IMR-90 (cell line): ENCODE results near the gene OSBPL3. TPM values are rescaled to one million over a fixed set of nuclear protein-coding genes. Genes with fewer than 3 reads are reported as not detected.

Source experiments
- ATAC-seq: fragments of 200-7000 bp; cut with Tn5 transposase; 2 replicates; pipeline ENCODE4 v1.9.1; 2020; ENCODE audit warnings: low read depth, mild to moderate bottlenecking, moderate library complexity
- BruUV-seq: library from RNA; stranded (reverse); fragments of 400-500 nt; replicated peaks from 2 replicates; lab custom pipeline; 2021; lab: Mats Ljungman, UMichigan
- CTCF ChIA-PET: fragments of 300-600 bp; formaldehyde crosslinking; extraction: SDS; loops from one replicate; lab custom pipeline; 2021; ENCODE audit warnings: antibody characterized with exemption; lab: Yijun Ruan, JAX
- POLR2A ChIA-PET: fragments of 300-600 bp; sonication (Branson Sonifier 250); formaldehyde crosslinking; loops from one replicate; lab custom pipeline; 2022; ENCODE audit warnings: antibody characterized with exemption; ENCODE audit not compliant: unreplicated experiment; lab: Charles Lee
- DNase-seq: peaks from one replicate; pipeline ENCODE4 v3.0.0; 2013
- H2AFZ ChIP-seq: replicated peaks from 2 replicates; pipeline ENCODE3; 2013; ENCODE audit warnings: low read length, mild to moderate bottlenecking; ENCODE audit not compliant: poor library complexity
- H2AK5ac ChIP-seq: 2 replicates; pipeline ENCODE4 v1.6.1; 2013; ENCODE audit warnings: low read depth, low read length, inconsistent platforms
- H2AK9ac ChIP-seq: replicated peaks from 2 replicates; pipeline ENCODE3; 2013; ENCODE audit warnings: mild to moderate bottlenecking, low read depth, low read length, moderate library complexity; ENCODE audit not compliant: poor library complexity
- H2BK120ac ChIP-seq: 2 replicates; pipeline ENCODE4 v1.6.1; 2013; ENCODE audit warnings: low read depth, low read length, inconsistent platforms
- H2BK15ac ChIP-seq: 3 replicates; pipeline ENCODE4 v1.6.1; 2013; ENCODE audit warnings: low read depth, low read length, inconsistent platforms
- H2BK20ac ChIP-seq: 2 replicates; pipeline ENCODE4 v1.6.1; 2013; ENCODE audit warnings: low read depth, mild to moderate bottlenecking, inconsistent platforms, low read length, moderate library complexity
- H2BK5ac ChIP-seq: 2 replicates; pipeline ENCODE4 v1.6.1; 2013; ENCODE audit warnings: mild to moderate bottlenecking, low read depth, low read length, inconsistent platforms; ENCODE audit not compliant: poor library complexity, severe bottlenecking
- H3K14ac ChIP-seq: replicated peaks from 2 replicates; pipeline ENCODE4 v1.6.1; 2013; ENCODE audit warnings: low read depth, low read length, inconsistent platforms
- H3K18ac ChIP-seq: 2 replicates; pipeline ENCODE4 v1.6.1; 2013; ENCODE audit warnings: low read depth, low read length, control low read depth
- H3K23ac ChIP-seq: 2 replicates; pipeline ENCODE4 v1.6.1; 2013; ENCODE audit warnings: low read depth, low read length, inconsistent platforms
- H3K27ac ChIP-seq: 2 replicates; pipeline ENCODE4 v1.5.1; 2013; ENCODE audit warnings: mild to moderate bottlenecking, control low read depth, low read length; ENCODE audit not compliant: insufficient read depth
- H3K27me3 ChIP-seq: 2 replicates; pipeline ENCODE4 v1.6.1; 2013; ENCODE audit warnings: low read length; ENCODE audit not compliant: control insufficient read depth, insufficient read depth
- H3K36me3 ChIP-seq: 2 replicates; pipeline ENCODE4 v1.6.1; 2013; ENCODE audit warnings: low read length, mixed read lengths; ENCODE audit not compliant: control insufficient read depth, insufficient read depth
- H3K4ac ChIP-seq: 2 replicates; pipeline ENCODE4 v1.6.1; 2013; ENCODE audit warnings: low read depth, low read length, inconsistent platforms
- H3K4me1 ChIP-seq: 2 replicates; pipeline ENCODE4 v1.6.1; 2013; ENCODE audit warnings: low read length, mixed read lengths; ENCODE audit not compliant: control insufficient read depth, insufficient read depth
- H3K4me2 ChIP-seq: 2 replicates; pipeline ENCODE4 v1.6.1; 2013; ENCODE audit warnings: low read depth, mild to moderate bottlenecking, control low read depth, low read length, moderate library complexity
- H3K4me3 ChIP-seq: 2 replicates; pipeline ENCODE4 v1.5.1; 2013; ENCODE audit warnings: low read depth, mild to moderate bottlenecking, control low read depth, low read length, moderate library complexity; ENCODE audit not compliant: insufficient read depth
- H3K56ac ChIP-seq: 2 replicates; pipeline ENCODE4 v1.6.1; 2013; ENCODE audit warnings: low read length, inconsistent platforms; ENCODE audit not compliant: insufficient read depth; ENCODE audit errors: extremely low read depth
- H3K79me1 ChIP-seq, 2 experiments: 2 replicates each; pipeline ENCODE4 v1.6.1; 2013; ENCODE audit warnings: low read length in 2 of 2, inconsistent platforms in 1 of 2, low read depth in 1 of 2
- H3K9ac ChIP-seq: 2 replicates; pipeline ENCODE4 v1.6.1; 2013; ENCODE audit warnings: low read depth, low read length, control low read depth
- H3K9me1 ChIP-seq: 2 replicates; pipeline ENCODE4 v1.6.1; 2013; ENCODE audit warnings: low read length, inconsistent platforms; ENCODE audit not compliant: insufficient read depth
- H3K9me3 ChIP-seq: 2 replicates; pipeline ENCODE4 v1.6.1; 2013; ENCODE audit warnings: low read length; ENCODE audit not compliant: control insufficient read depth, insufficient read depth
- H4K20me1 ChIP-seq: 2 replicates; pipeline ENCODE4 v1.6.1; 2013; ENCODE audit warnings: low read length, inconsistent platforms; ENCODE audit not compliant: insufficient read depth
- H4K5ac ChIP-seq: 2 replicates; pipeline ENCODE4 v1.6.1; 2013; ENCODE audit warnings: mild to moderate bottlenecking, low read depth, low read length, control low read depth
- H4K8ac ChIP-seq, 2 experiments: 2 replicates each; pipeline ENCODE4 v1.6.1; 2013; ENCODE audit warnings: low read depth in 2 of 2, low read length in 2 of 2, control low read depth in 1 of 2, inconsistent platforms in 1 of 2
- H4K91ac ChIP-seq: 2 replicates; pipeline ENCODE4 v1.6.1; 2013; ENCODE audit warnings: low read depth, low read length, inconsistent platforms; ENCODE audit not compliant: insufficient read depth
- CHD1 ChIP-seq: IDR thresholded peaks from 2 replicates; pipeline ENCODE4 v1.6.1; 2012; ENCODE audit warnings: low read depth, low read length, improper control_type of control experiment
- MAFK ChIP-seq: IDR thresholded peaks from 2 replicates; pipeline ENCODE4 v1.6.1; 2012; ENCODE audit warnings: low read depth, low read length, improper control_type of control experiment
- NFE2L2 ChIP-seq: fragments of 150-350 bp; IDR thresholded peaks from 2 replicates; pipeline ENCODE4 v1.6.1; 2016; ENCODE audit warnings: low read depth, mild to moderate bottlenecking, low read length
- POLR2A ChIP-seq: IDR thresholded peaks from 2 replicates; pipeline ENCODE4 v1.6.1; 2012; ENCODE audit warnings: mild to moderate bottlenecking, low read depth, low read length
- RAD21 ChIP-seq: IDR thresholded peaks from 2 replicates; pipeline ENCODE4 v1.6.1; 2012; ENCODE audit warnings: low read length, improper control_type of control experiment
- RCOR1 ChIP-seq: IDR thresholded peaks from 2 replicates; pipeline ENCODE4 v1.6.1; 2012; ENCODE audit warnings: mild to moderate bottlenecking, low read length, improper control_type of control experiment; ENCODE audit not compliant: insufficient replicate concordance
- RFX5 ChIP-seq: IDR thresholded peaks from 2 replicates; pipeline ENCODE4 v1.8.0; 2012; ENCODE audit warnings: low read depth, mild to moderate bottlenecking, low read length, moderate library complexity
- SMC3 ChIP-seq: fragments of 150-350 bp; IDR thresholded peaks from 2 replicates; pipeline ENCODE4 v1.6.1; 2016; ENCODE audit warnings: low read depth, mild to moderate bottlenecking, antibody characterized with exemption, low read length, moderate library complexity
- WGBS, 2 experiments: methylation state at CpG; one replicate each; pipeline versions ENCODE4 v1.1.5 to v1.1.7; 2013; ENCODE audit warnings: missing lambda C conversion rate in 2 of 2; ENCODE audit not compliant: insufficient read length in 1 of 2; ENCODE audit errors: extremely low coverage in 2 of 2; 5-methylcytosine and 5-hydroxymethylcytosine counted together
- dilution Hi-C: fragments of 300-500 bp; cut with HindIII; formaldehyde crosslinking; loops from one replicate; pipeline ENCODE4 v1.14.3; 2018; ENCODE audit warnings: low sequenced_read_pairs; ENCODE audit not compliant: unreplicated experiment
- in situ Hi-C: fragments of 300-500 bp; cut with MboI; formaldehyde crosslinking; loops from 3 replicates; pipeline ENCODE4 v1.14.3; 2019; ENCODE audit warnings: low sequenced_read_pairs, inconsistent platforms, mixed read lengths
- intact Hi-C: fragments of 100-400 bp; cut with micrococcal nuclease; formaldehyde crosslinking; loops from 2 replicates; pipeline ENCODE4 v1.10.0; 2022
- polyA plus RNA-seq, 3 experiments: library from polyadenylated mRNA; depleted of rRNA; stranded (reverse); fragments of >200 nt; gene quantifications; 2 replicates each; pipeline ENCODE4 v1.2.3, GENCODE V29; 2012; ENCODE audit warnings: low replicate concordance in 1 of 3
- total RNA-seq: library from RNA; depleted of rRNA; stranded (reverse); fragments of >200 nt; gene quantifications from 2 replicates; pipeline ENCODE4 v1.2.3, GENCODE V29; 2012
- TF ChIP-seq, protein P1 (sequence below): fragments of 150-350 bp; IDR thresholded peaks from 2 replicates; pipeline ENCODE4 v1.6.1; 2016; ENCODE audit warnings: low read depth, mild to moderate bottlenecking, low read length, moderate library complexity, borderline replicate concordance
- TF ChIP-seq, protein P2 (sequence below): fragments of 150-350 bp; IDR thresholded peaks from 2 replicates; pipeline ENCODE4 v1.6.1; 2017; ENCODE audit warnings: mild to moderate bottlenecking, antibody characterized with exemption, low read length, low read depth

The OSBPL3 gene
- total and polyA plus RNA-seq, 2 of the 4 experiments (the other 2 are of a cell fraction) = 18.0 to 29.9 TPM

DNA sequence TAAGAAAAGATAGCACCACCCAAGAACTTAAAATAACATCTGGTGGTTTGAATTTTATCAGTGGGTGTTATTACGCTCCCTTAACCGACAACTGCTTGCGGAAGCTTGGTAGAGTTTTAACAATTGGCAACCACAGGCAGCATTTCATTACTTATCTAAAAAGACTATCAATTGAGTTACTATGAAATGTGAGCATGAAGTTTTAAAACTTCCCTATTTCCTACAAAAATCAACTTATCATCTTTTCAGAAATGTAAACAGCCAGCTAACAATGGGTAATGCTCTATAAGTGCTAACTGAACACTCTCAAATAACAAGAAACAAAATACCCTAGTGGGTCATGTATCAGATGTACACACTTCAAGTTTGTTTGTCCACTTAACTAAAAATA, 68.8 kb downstream of the OSBPL3 start:
- no TSS peak for BruUV-seq
- peaks cover 6% of the 10 kb centered on the region for H3K9me1 ChIP-seq
- no peak for DNase-seq
- no peak overlapping the region for H2BK5ac ChIP-seq
- no peak overlapping the region for H2BK15ac ChIP-seq
- peaks cover 7% of the 10 kb centered on the region for H3K4me1 ChIP-seq
- H2AK9ac ChIP-seq = no peak overlapping the region
- H2AFZ ChIP-seq = no peak overlapping the region
- H3K4ac ChIP-seq = no peak overlapping the region
- H3K27ac ChIP-seq = no peak overlapping the region
- H3K23ac ChIP-seq = no peak overlapping the region
- no peak overlapping the region for H3K4me2 ChIP-seq
- H3K9me3 ChIP-seq = no peaks in the 10 kb centered on the region
- H3K56ac ChIP-seq = no peak overlapping the region
- H3K14ac ChIP-seq = no peak overlapping the region
- no peak for ATAC-seq
- no peaks in the 10 kb centered on the region for H3K36me3 ChIP-seq
- no peak overlapping the region for H4K91ac ChIP-seq
- in situ Hi-C loops (no loop called here), dilution Hi-C loops (no loop called here), intact Hi-C loops (no loop called here)
- CTCF ChIA-PET = no interaction called here
- no peaks in the 10 kb centered on the region for H3K27me3 ChIP-seq
- no peak overlapping the region for H2BK120ac ChIP-seq
- H3K79me1 ChIP-seq = peaks cover 71 to 87% of the 10 kb centered on the region in 2 experiments
- no peak overlapping the region for H3K18ac ChIP-seq
- no peak overlapping the region for H4K8ac ChIP-seq
- no peak overlapping the region for H4K5ac ChIP-seq
- no CpG with 5 or more reads among the region's 3 CpGs for WGBS, 2 experiments
- no peak overlapping the region for H3K4me3 ChIP-seq
- H4K20me1 ChIP-seq = peaks cover 6% of the 10 kb centered on the region; the same call in 1 of the 2 replicates
- H3K9ac ChIP-seq = no peak overlapping the region
- TF ChIP-seq MAFK = no peak
- no peak for TF ChIP-seq NFE2L2
- TF ChIP-seq RFX5 = no peak
- no peak for TF ChIP-seq RCOR1
- no peak for TF ChIP-seq CHD1
- TF ChIP-seq POLR2A = no peak
- no peak for TF ChIP-seq SMC3
- TF ChIP-seq, protein P1, sequence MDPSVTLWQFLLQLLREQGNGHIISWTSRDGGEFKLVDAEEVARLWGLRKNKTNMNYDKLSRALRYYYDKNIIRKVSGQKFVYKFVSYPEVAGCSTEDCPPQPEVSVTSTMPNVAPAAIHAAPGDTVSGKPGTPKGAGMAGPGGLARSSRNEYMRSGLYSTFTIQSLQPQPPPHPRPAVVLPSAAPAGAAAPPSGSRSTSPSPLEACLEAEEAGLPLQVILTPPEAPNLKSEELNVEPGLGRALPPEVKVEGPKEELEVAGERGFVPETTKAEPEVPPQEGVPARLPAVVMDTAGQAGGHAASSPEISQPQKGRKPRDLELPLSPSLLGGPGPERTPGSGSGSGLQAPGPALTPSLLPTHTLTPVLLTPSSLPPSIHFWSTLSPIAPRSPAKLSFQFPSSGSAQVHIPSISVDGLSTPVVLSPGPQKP = no peak
- TF ChIP-seq RAD21 = no peak
- TF ChIP-seq, protein P2, sequence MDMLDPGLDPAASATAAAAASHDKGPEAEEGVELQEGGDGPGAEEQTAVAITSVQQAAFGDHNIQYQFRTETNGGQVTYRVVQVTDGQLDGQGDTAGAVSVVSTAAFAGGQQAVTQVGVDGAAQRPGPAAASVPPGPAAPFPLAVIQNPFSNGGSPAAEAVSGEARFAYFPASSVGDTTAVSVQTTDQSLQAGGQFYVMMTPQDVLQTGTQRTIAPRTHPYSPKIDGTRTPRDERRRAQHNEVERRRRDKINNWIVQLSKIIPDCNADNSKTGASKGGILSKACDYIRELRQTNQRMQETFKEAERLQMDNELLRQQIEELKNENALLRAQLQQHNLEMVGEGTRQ = no peak
- H2AK5ac ChIP-seq = no peak overlapping the region
- no peak overlapping the region for H2BK20ac ChIP-seq
- POLR2A ChIA-PET = no interaction called here
